ENCODE results near the gene DPYSL5. TPM values are rescaled to one million over a fixed set of nuclear protein-coding genes. Genes with fewer than 3 reads are reported as not detected.

Gene DPYSL5, protein sequence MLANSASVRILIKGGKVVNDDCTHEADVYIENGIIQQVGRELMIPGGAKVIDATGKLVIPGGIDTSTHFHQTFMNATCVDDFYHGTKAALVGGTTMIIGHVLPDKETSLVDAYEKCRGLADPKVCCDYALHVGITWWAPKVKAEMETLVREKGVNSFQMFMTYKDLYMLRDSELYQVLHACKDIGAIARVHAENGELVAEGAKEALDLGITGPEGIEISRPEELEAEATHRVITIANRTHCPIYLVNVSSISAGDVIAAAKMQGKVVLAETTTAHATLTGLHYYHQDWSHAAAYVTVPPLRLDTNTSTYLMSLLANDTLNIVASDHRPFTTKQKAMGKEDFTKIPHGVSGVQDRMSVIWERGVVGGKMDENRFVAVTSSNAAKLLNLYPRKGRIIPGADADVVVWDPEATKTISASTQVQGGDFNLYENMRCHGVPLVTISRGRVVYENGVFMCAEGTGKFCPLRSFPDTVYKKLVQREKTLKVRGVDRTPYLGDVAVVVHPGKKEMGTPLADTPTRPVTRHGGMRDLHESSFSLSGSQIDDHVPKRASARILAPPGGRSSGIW
- not detected for total RNA-seq
- long read RNA-seq, result 0 reads

DNA sequence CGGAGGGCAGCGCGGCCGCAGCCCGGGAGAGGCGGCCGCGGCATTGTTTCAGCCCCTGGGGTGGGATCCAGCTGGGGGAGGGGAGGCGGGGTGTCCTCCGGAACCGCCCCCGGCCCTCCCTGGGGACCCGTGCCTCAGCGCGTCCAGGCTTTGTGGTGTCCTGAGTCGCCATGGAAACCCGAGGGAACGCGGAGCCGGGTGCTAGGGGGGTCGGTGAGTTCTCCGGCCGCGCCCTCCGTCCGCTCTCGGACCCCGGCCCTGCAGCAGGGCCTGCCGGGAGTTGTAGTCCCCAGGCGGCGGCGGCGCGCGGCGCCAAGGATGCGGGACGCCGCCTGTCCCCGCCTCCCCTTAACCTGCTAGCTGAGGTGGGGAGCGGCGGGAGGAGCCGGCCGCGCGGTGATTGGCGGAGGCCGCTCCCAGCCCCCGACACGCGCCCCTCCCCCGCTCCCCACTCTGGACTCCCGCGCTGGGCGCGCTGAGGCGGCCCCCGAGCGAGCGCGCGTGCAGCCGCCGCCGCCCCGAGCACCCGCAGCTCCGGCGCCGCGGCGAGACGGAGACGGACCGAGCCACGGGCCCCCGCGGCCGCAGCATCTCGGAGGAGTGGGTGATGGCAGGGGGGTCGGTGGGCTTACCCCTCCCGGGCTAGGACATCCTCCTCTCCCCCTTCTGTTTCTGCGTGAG lies at the start of gene DPYSL5:
Gene DPYSL5, plus strand, starts transcription at position 478 of the 681 bp plus-strand sequence. CDS start 50,368 bp downstream, outside the sequence.
- Histone ChIP-seq H3K36me3 (no peaks in the 10 kb centered on the region), H3K9me3 (no peaks in the 10 kb centered on the region), H3K27ac (no peak within 1 kb of the TSS), H3K4me1 (peaks cover 0 to 21% (median 3%) of the 10 kb centered on the region in 4 donors), H3K4me3 (no peak within 1 kb of the TSS), H3K27me3 (peaks cover 0 to 28% of the 10 kb centered on the region in 2 donors)
- intact Hi-C loops (cut with DNase I), result loop anchor here (5.0 to 10.0 kb wide), 2 partner anchors 95 to 177 kb away; no protein-coding TSS in a partner anchor
- no peak for DNase-seq
- no peak for TF ChIP-seq POLR2A (IDR thresholded peaks at IDR 0.05)
- TF ChIP-seq, protein P1, sequence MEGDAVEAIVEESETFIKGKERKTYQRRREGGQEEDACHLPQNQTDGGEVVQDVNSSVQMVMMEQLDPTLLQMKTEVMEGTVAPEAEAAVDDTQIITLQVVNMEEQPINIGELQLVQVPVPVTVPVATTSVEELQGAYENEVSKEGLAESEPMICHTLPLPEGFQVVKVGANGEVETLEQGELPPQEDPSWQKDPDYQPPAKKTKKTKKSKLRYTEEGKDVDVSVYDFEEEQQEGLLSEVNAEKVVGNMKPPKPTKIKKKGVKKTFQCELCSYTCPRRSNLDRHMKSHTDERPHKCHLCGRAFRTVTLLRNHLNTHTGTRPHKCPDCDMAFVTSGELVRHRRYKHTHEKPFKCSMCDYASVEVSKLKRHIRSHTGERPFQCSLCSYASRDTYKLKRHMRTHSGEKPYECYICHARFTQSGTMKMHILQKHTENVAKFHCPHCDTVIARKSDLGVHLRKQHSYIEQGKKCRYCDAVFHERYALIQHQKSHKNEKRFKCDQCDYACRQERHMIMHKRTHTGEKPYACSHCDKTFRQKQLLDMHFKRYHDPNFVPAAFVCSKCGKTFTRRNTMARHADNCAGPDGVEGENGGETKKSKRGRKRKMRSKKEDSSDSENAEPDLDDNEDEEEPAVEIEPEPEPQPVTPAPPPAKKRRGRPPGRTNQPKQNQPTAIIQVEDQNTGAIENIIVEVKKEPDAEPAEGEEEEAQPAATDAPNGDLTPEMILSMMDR (IDR thresholded peaks at IDR 0.05), result no peak
- WGBS (ENCODE audit: insufficient coverage, low coverage, low lambda C conversion rate, missing lambda C conversion rate), result no CpG with 5 or more reads among the region's 83 CpGs
- ATAC-seq, result no peak

DNA sequence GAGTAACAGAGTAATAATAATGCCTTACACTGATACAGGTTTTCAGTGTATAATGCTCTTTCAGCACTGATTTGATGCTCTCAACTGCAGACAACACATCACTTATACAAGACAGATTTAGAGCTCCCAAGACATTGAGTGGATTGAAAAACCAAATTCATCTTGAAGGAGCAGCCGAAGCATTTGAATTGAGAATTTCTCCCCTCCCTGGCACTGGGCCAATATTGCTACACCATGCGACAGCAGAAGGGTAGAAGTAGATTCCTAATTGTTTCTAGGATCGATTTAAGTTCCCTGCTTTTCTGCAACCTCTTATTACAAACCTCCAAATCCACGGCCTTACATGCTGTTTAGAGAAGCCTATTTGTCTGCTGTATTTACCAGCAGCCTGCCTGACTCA lies 46.6 kb upstream of the DPYSL5 start:
- H3K4me1 ChIP-seq, result no peaks in the 10 kb centered on the region
- H3K9me3 ChIP-seq, result no peaks in the 10 kb centered on the region
- DNase-seq (no peak), ATAC-seq (no peak)
- 92% methylated on average over 4 of the region's 4 CpGs for WGBS (ENCODE audit: insufficient coverage, low coverage, low lambda C conversion rate, missing lambda C conversion rate)
- H3K27me3 ChIP-seq, result no peaks in the 10 kb centered on the region
- H3K27ac ChIP-seq, result no peak overlapping the region
- no peak overlapping the region for H3K4me3 ChIP-seq
- intact Hi-C loops (cut with DNase I), result no loop called here
- H3K36me3 ChIP-seq, result no peaks in the 10 kb centered on the region
- TF ChIP-seq POLR2A (IDR thresholded peaks at IDR 0.05), result no peak
- TF ChIP-seq, protein P1 (IDR thresholded peaks at IDR 0.05), result no peak

DNA sequence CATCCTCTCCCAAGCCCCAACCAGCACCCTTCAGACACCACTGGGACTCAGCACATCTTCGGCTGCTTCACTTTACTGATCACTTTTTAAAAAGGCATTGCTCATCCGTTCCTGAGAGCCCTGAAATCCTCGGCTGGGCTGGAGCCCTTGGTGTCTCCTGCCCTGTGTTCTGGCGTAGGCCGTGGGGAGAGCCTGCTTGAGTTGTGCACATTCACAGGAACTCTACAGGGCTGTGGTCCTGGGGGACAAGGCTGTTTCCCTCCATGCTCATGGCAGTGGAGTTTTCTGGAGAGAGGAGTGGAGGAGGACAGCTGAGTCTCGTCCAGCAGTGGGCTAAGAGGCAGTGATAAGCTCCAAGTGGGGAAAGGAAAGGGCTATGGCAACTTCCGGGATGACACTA lies 46.1 kb upstream of the DPYSL5 start:
- Histone ChIP-seq H3K27ac (no peak overlapping the region), H3K4me1 (no peaks in the 10 kb centered on the region), H3K4me3 (no peak overlapping the region), H3K9me3 (no peaks in the 10 kb centered on the region), H3K36me3 (no peaks in the 10 kb centered on the region), H3K27me3 (no peaks in the 10 kb centered on the region)
- DNase-seq (no peak), ATAC-seq (no peak)
- intact Hi-C loops (cut with DNase I), result no loop called here
- 100% methylated on average over 4 of the region's 7 CpGs for WGBS (ENCODE audit: insufficient coverage, low coverage, low lambda C conversion rate, missing lambda C conversion rate)
- TF ChIP-seq, protein P1 (IDR thresholded peaks at IDR 0.05), result no peak
- no peak for TF ChIP-seq POLR2A (IDR thresholded peaks at IDR 0.05)

DNA sequence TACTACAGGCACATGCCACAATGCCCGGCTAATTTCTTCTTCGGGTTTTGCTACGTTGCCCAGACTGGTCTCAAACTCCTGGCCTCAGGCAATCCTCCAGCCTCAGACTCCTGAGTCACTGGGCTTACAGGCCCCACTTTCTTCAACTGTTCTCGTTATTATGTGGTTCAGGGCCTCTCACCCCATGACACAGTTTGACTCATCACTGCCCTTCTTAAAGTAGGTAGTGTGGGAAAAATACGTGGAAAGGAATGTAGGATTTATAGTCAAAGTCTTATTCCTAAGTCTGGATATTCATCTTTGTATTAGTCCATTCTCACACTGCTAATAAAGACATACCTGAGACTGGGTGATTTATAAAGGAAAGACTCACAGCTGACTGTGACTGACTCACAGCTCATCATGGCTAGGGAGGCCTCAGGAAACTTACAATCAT lies 42.7 kb upstream of the DPYSL5 start:
- DNase-seq, result no peak
- TF ChIP-seq POLR2A (IDR thresholded peaks at IDR 0.05), result no peak
- TF ChIP-seq, protein P1 (IDR thresholded peaks at IDR 0.05), result no peak
- Histone ChIP-seq H3K4me1 (no peaks in the 10 kb centered on the region), H3K27ac (no peak overlapping the region), H3K4me3 (no peak overlapping the region), H3K27me3 (no peaks in the 10 kb centered on the region), H3K36me3 (no peaks in the 10 kb centered on the region), H3K9me3 (no peaks in the 10 kb centered on the region)
- WGBS (ENCODE audit: insufficient coverage, low coverage, low lambda C conversion rate, missing lambda C conversion rate), result 69% methylated on average over 2 of the region's 5 CpGs
- intact Hi-C loops (cut with DNase I), result no loop called here
- ATAC-seq, result no peak

Data from right lobe of liver (tissue), 6 donors.